HepG2 (cell line): Measurements from ENCODE around the gene CHKB. TPM values are rescaled to one million over a fixed set of nuclear protein-coding genes. Genes with fewer than 3 reads are reported as not detected.

Experiments used
- ATF2 ChIP-seq: sonication (generic); formaldehyde crosslinking; IDR thresholded peaks from 2 replicates; pipeline ENCODE4 v1.4.0; 2020; ENCODE audit warnings: missing genetic modification reagents
- BCL3 ChIP-seq: sonication (generic); formaldehyde crosslinking; IDR thresholded peaks from 2 replicates; pipeline ENCODE4 v1.5.1; 2020; ENCODE audit warnings: mild to moderate bottlenecking, missing genetic modification reagents, moderate library complexity
- CAMTA2 ChIP-seq: sonication (generic); formaldehyde crosslinking; IDR thresholded peaks from 2 replicates; pipeline ENCODE4 v1.4.0; 2020; ENCODE audit warnings: mild to moderate bottlenecking, missing genetic modification reagents, borderline replicate concordance
- CHD4 ChIP-seq: fragments of 200-600 bp; sonication (generic); IDR thresholded peaks from 2 replicates; pipeline ENCODE4 v1.7.0; 2017; ENCODE audit warnings: mild to moderate bottlenecking, low read length, borderline replicate concordance
- CREBL2 ChIP-seq: sonication (generic); formaldehyde crosslinking; IDR thresholded peaks from 2 replicates; pipeline ENCODE4 v1.8.1; 2023; ENCODE audit warnings: missing genetic modification reagents, mild to moderate bottlenecking, borderline replicate concordance
- ESRRA ChIP-seq: sonication (generic); formaldehyde crosslinking; IDR thresholded peaks from 2 replicates; pipeline ENCODE4 v1.5.1; 2020; ENCODE audit warnings: mild to moderate bottlenecking, low read depth, missing genetic modification reagents
- HDAC2 ChIP-seq: sonication (generic); formaldehyde crosslinking; IDR thresholded peaks from 2 replicates; pipeline ENCODE4 v1.4.0; 2020; ENCODE audit warnings: missing genetic modification reagents
- HOXA3 ChIP-seq: sonication (generic); formaldehyde crosslinking; IDR thresholded peaks from 2 replicates; pipeline ENCODE4 v1.5.0; 2020; ENCODE audit warnings: missing genetic modification reagents
- IKZF5 ChIP-seq: IDR thresholded peaks from 2 replicates; pipeline ENCODE4 v1.6.1; 2018; ENCODE audit warnings: missing genetic modification reagents, mild to moderate bottlenecking, missing compliant biosample characterization
- KAT7 ChIP-seq: IDR thresholded peaks from 2 replicates; pipeline ENCODE4 v1.6.1; 2018; ENCODE audit warnings: borderline replicate concordance, missing compliant biosample characterization
- MAX ChIP-seq: IDR thresholded peaks from 2 replicates; pipeline ENCODE4 v1.6.1; 2012; ENCODE audit warnings: inconsistent platforms
- MAZ ChIP-seq, 2 experiments: sonication (generic) in 1 of 2; formaldehyde crosslinking in 1 of 2; IDR thresholded peaks; 2 replicates each; pipeline versions ENCODE4 v1.5.0 to v1.6.1; 2012 to 2020; ENCODE audit warnings: low read depth in 2 of 2, mild to moderate bottlenecking in 2 of 2, borderline replicate concordance in 1 of 2, improper control_type of control experiment in 1 of 2, low read length in 1 of 2, missing genetic modification reagents in 1 of 2, moderate library complexity in 1 of 2
- MLLT10 ChIP-seq: sonication (generic); formaldehyde crosslinking; IDR thresholded peaks from 2 replicates; pipeline ENCODE4 v1.4.0; 2020; ENCODE audit warnings: missing genetic modification reagents
- MYC ChIP-seq: sonication (generic); formaldehyde crosslinking; IDR thresholded peaks from 2 replicates; pipeline ENCODE4 v1.9.0; 2021; ENCODE audit warnings: missing genetic modification reagents, borderline replicate concordance
- NFKB2 ChIP-seq: sonication (generic); formaldehyde crosslinking; IDR thresholded peaks from 2 replicates; pipeline ENCODE4 v1.4.0; 2020; ENCODE audit warnings: missing genetic modification reagents, borderline replicate concordance
- SP2 ChIP-seq: sonication (generic); formaldehyde crosslinking; IDR thresholded peaks from 2 replicates; pipeline ENCODE4 v1.5.1; 2020; ENCODE audit warnings: mild to moderate bottlenecking, missing genetic modification reagents
- SRSF9 ChIP-seq: fragments of 200-400 bp; formaldehyde crosslinking; IDR thresholded peaks from 2 replicates; pipeline ENCODE4 v1.6.1; 2018; ENCODE audit warnings: borderline replicate concordance, mild to moderate bottlenecking, low read depth, low read length; ENCODE audit not compliant: insufficient read depth, poor library complexity, severe bottlenecking
- TRIM22 ChIP-seq: fragments of 450-650 bp; IDR thresholded peaks from 2 replicates; pipeline ENCODE4 v1.6.1; 2017
- ZBTB38 ChIP-seq: sonication (generic); formaldehyde crosslinking; IDR thresholded peaks from 2 replicates; pipeline ENCODE4 v1.5.1; 2020; ENCODE audit warnings: mild to moderate bottlenecking, missing genetic modification reagents
- ZMAT3 ChIP-seq: sonication (generic); formaldehyde crosslinking; conservative IDR thresholded peaks from 2 replicates; pipeline ENCODE4 v1.7.0; 2021; ENCODE audit warnings: missing genetic modification reagents
- ZNF441 ChIP-seq: sonication (generic); formaldehyde crosslinking; IDR thresholded peaks from 2 replicates; pipeline ENCODE4 v1.7.0; 2021; ENCODE audit warnings: missing genetic modification reagents, borderline replicate concordance
- ZNF547 ChIP-seq: sonication (generic); formaldehyde crosslinking; IDR thresholded peaks from 2 replicates; pipeline ENCODE4 v1.5.1; 2020; ENCODE audit warnings: mild to moderate bottlenecking, missing genetic modification reagents
- ZNF652 ChIP-seq: IDR thresholded peaks from 2 replicates; pipeline ENCODE4 v1.6.1; 2016; ENCODE audit warnings: low read depth, borderline replicate concordance
- ZNF747 ChIP-seq: sonication (generic); formaldehyde crosslinking; IDR thresholded peaks from 2 replicates; pipeline ENCODE4 v1.8.1; 2023; ENCODE audit warnings: missing genetic modification reagents, mild to moderate bottlenecking, borderline replicate concordance
- ZNF775 ChIP-seq: sonication (generic); formaldehyde crosslinking; IDR thresholded peaks from 2 replicates; pipeline ENCODE4 v1.4.0; 2020; ENCODE audit warnings: missing genetic modification reagents, mild to moderate bottlenecking, moderate library complexity, borderline replicate concordance
- polyA plus RNA-seq, 8 experiments: library from polyadenylated mRNA; depleted of rRNA in 3 of 8; stranded (reverse) in 7 of 8; unstranded in 1 of 8; fragments of >200 nt; fragmentation: Illumina TruSeq in 4 of 8; extraction: Trizol in 4 of 8; gene quantifications; 2 replicates each; pipeline versions ENCODE4 v1.2.1 to v1.2.3, GENCODE V29; 2011 to 2016; ENCODE audit warnings: low read depth in 4 of 8, missing spikeins in 1 of 8, mixed read lengths in 1 of 8; ENCODE audit not compliant: insufficient read depth in 1 of 8
- total RNA-seq, 5 experiments: library from RNA; depleted of rRNA; stranded (reverse); fragments of >200 nt; fragmentation: Illumina TruSeq; extraction: Trizol; gene quantifications; 2 replicates each; pipeline ENCODE4 v1.2.3, GENCODE V29; 2016; ENCODE audit warnings: low read depth in 1 of 5

CHKB gene
- total and polyA plus RNA-seq, 2 of the 13 experiments (the other 11 are each of a cell fraction or from before 2014, with no cell fraction given) = 24.5 to 42.7 TPM

- TF ChIP-seq IKZF5 (CRISPR knock-in tag) (0 out of 2 replicates have a peak, but pooled peaks have one; percentile 15), ZNF775 (CRISPR knock-in tag) (no peak), MAZ (IDR thresholded peaks at IDR 0.05; ENCODE audit: borderline replicate concordance, low read depth, low read length) (no peak), MAZ (CRISPR knock-in tag; IDR thresholded peaks at IDR 0.05; ENCODE audit: low read depth) (no peak; the same call in 1 of the 2 replicates), ZNF441 (CRISPR knock-in tag) (0 out of 2 replicates have a peak, but pooled peaks have one; percentile 11), HDAC2 (CRISPR knock-in tag) (no peak), KAT7 (CRISPR knock-in tag) (0 out of 2 replicates have a peak, but pooled peaks have one; percentile 44), ZMAT3 (CRISPR knock-in tag) (no peak), ATF2 (CRISPR knock-in tag) (no peak), ZBTB38 (CRISPR knock-in tag) (0 out of 2 replicates have a peak, but pooled peaks have one; percentile 2), CAMTA2 (0 out of 2 replicates have a peak, but pooled peaks have one; percentile 55), CHD4 (no peak), TRIM22 (no peak), ZNF547 (CRISPR knock-in tag) (no peak), NFKB2 (CRISPR knock-in tag) (0 out of 2 replicates have a peak, but pooled peaks have one; percentile 2), SP2 (0 out of 2 replicates have a peak, but pooled peaks have one; percentile 31), SRSF9 (no peak), ZNF747 (CRISPR knock-in tag) (0 out of 2 replicates have a peak, but pooled peaks have one; percentile 27), MYC (CRISPR knock-in tag) (peak; percentile 11; the same call in 1 of the 2 replicates), ESRRA (CRISPR knock-in tag) (0 out of 2 replicates have a peak, but pooled peaks have one; percentile 35), MAX (peak; percentile 51; the same call in 1 of the 2 replicates), BCL3 (CRISPR knock-in tag) (no peak), MLLT10 (CRISPR knock-in tag) (no peak), HOXA3 (CRISPR knock-in tag) (peak; percentile 31; the same call in 1 of the 2 replicates), ZNF652 (CRISPR knock-in tag) (no peak), CREBL2 (CRISPR knock-in tag) (no peak)
These were observed 51.1 kb downstream of the CHKB start (continued) for GRCh38 chr22:50531546-50531961.
